ENCODE measurements around the gene SEC14L5.
"Not testable (repeated sequence)": the region's sequence is repeated elsewhere in the genome, so short reads cannot be mapped to it uniquely, and the experiment has no call there.

GRCh38 chr16:4951583-4951982 is 6.5 kb upstream of the SEC14L5 start:
- not testable (repeated sequence) for TF ChIP-seq CTCF, EZH2phosphoT487 (IDR thresholded peaks at IDR 0.05)

Data from neural progenitor cell (in vitro differentiated cells).